NB4 (cell line): Measurements from ENCODE around the gene PCDHGA1.

Experiments
- CTCF ChIP-seq: IDR thresholded peaks from one replicate; pipeline ENCODE4 v1.5.1; 2012; ENCODE audit warnings: low read depth, low read length
- POLR2A ChIP-seq: IDR thresholded peaks from 2 replicates; pipeline ENCODE4 v1.6.1; 2011; ENCODE audit warnings: mild to moderate bottlenecking; ENCODE audit not compliant: insufficient read length; ENCODE audit errors: extremely low read depth

GRCh38 chr5:141371572-141372475 lies 41.5 kb downstream of the PCDHGA1 start:
- TF ChIP-seq CTCF (no peak), POLR2A (no peak)
